GM12801 (cell line): ENCODE data around the gene CHD5.

Experiments
- TF ChIP-seq, protein P1 (sequence below): IDR thresholded peaks from one replicate; pipeline ENCODE4 v1.5.1; 2011; ENCODE audit warnings: control low read depth; ENCODE audit not compliant: insufficient read length; ENCODE audit errors: extremely low read depth

CHD5 gene

DNA sequence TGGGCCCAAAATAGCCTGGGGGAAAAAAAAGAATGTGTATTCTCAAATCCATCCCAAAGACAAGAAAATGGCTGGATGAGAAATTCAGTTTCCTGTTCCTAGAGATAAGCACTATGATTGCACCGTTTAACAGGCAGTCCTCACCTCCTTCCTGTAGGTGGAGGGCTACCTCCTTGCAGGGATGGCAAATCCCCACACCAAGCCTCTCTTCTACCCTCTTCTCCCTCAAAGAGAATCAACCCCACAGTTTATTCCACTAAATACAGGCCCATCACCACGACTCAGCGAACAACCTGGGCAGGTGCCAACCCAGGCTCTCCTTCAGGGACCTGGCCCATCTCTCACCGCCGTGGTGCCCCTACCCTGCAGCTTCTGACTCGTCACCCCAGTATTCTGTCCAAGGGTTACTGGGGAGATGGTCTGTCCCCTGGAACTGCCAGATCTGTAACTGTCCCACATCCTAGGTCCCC, 3.4 kb upstream of the CHD5 start:
- TF ChIP-seq, protein P1, sequence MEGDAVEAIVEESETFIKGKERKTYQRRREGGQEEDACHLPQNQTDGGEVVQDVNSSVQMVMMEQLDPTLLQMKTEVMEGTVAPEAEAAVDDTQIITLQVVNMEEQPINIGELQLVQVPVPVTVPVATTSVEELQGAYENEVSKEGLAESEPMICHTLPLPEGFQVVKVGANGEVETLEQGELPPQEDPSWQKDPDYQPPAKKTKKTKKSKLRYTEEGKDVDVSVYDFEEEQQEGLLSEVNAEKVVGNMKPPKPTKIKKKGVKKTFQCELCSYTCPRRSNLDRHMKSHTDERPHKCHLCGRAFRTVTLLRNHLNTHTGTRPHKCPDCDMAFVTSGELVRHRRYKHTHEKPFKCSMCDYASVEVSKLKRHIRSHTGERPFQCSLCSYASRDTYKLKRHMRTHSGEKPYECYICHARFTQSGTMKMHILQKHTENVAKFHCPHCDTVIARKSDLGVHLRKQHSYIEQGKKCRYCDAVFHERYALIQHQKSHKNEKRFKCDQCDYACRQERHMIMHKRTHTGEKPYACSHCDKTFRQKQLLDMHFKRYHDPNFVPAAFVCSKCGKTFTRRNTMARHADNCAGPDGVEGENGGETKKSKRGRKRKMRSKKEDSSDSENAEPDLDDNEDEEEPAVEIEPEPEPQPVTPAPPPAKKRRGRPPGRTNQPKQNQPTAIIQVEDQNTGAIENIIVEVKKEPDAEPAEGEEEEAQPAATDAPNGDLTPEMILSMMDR = no peak

DNA sequence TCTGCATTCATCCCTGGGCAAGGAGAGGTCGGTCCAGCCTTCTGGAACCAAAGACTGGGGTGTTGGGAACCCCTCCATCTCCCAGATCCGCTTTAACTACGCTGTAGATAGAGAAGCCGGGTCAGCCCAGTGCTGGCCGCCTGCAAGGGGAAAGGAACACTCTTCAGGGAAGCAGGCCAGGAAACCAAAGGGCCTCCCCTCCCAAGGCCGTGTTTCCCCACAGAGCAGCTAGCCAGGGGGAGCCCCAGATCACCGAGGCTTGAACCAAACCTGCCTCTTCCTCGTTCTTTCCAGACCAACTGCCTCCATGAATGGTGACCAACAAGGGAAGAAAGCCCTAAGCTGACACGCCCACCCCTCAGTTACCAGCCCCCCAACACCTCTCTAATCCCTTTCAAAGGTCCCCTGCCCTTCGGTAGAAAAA, 1.2 kb upstream of the CHD5 start:
- TF ChIP-seq, protein P1 = no peak

DNA sequence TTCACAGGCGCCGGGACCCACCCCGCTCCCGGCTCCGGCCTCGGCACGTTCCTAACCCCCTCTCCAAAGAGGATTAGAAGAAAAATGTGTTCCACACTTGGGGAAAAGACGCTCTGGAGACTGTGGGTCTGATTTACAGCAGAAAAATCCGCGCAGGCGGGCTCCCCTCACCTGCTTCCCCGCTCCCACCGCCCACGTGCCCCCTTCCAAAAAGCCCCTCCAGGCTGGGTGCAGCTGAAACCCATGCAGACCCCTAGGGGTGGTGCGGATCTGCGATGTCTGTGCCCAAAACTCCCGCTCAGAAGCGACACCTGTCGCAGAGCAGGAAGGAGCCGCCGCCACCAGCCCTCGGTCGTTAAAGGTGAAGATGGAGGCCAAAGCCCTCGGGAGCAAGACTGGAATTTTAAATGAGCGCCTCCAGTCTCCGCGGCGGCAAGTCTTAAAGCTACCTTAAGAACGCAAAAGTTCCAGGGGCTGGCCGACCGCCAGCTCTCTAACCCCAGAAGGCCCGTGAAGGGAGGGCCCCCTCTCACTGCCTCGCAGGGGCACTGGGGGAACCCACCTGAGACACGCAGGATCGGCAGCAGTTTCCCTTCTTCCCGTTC, 688 bp upstream of the CHD5 start:
- TF ChIP-seq, protein P1 = no peak

DNA sequence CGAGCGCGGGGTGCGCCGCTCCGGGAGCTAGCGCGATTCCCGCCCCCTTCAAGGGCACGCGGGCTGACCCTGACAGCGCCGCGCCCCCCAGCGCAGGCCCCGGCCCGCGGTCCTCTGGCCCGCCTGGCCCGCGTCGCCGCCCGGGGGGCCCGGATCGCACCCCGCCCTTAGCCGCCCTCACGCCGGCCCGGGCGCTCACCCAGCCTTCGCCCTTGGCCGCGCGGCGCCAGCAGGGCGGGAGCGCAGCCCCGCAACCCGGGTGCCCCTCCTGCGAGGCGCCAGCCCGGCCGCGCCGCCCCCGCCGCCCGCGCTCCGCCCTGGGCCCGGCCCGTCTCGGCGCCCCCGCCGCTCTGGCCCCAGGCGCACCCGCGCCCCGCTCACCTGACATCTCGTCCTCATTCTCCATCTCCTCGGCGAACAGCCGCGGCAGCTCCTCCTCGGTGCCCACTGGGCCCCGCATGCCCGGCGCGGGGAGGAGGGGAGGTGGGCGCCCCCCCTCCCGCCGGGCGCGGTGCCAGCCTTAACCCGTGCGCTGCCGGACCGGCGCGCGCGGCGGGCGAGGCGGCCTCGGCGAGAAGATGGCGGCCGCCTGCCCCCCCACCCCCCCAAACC, 451 bp downstream of the CHD5 start:
- TF ChIP-seq, protein P1 = no peak

DNA sequence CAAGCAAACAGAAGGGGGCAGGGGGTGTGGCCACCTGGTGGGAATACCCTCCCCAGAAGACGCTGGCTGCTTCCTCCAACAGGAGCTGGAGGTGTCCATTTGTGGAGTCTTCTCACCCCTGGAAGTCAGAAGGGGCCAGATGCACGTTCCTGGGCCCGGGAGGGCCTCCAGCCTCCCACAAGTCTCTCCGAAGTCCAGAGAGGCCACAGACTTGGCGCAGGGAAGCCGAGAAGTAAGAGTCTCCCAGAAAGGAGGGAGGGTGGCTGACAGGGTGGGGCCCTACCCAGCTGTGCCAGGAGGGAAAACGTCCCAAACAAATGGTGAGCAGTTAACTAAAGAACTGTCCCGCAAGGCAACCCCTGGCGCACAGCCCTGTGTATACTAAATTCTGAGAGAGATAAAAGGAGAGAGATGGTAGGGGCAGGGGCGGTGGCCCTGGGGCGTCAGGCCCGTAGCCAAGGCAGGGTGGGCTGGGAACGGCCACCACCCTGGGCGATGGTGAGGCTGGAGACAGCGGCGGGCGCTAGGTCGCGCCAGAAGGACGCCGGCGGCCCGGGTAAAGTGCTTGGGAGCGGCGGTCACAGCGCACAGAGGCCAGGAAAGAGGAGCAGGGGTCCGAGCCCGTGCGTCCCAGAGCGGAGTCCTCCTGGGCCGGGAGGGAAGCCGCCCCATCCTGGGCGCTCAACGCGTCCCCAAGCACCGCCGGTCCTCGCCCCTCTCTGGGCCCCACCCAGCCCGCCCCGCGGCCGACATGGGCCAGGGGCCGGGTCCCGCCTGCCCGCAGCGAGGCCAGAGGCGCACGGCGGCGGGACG, 1.2 kb downstream of the CHD5 start:
- TF ChIP-seq, protein P1 = no peak

DNA sequence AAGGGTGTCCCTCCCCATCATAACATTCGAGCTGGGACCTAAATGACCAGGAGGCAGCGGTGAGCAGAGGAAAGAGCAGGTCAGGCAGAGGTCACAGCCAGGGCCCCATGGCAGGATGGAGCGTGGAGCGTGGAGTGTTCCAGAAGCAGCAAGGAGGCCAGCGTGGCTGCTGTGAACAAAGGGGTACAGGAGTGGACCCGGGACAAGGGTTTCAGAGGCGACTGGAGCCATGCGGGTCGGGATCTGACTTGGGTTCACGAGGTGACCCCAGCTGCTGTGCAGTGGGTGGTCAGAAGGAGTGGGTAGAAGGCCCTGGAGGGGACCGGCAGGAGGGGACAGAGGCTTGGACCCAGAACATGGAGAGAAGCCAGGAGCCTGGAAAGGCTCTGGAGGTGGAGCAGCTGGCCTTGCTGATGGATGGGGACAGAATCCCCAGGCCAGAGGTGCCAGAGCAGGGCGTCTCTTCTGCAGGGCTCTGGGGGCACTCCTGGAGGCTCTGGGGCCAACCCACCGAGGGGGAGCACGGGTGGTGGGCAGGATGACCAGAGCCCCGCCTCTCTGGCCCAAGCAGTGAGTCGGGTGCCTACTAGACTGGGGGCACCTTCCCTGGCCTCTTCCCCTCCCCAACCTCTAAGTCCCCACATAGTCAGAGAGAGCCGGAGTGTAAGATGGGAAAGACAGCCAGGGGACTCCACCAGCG, 2.3 kb downstream of the CHD5 start:
- TF ChIP-seq, protein P1 = no peak

DNA sequence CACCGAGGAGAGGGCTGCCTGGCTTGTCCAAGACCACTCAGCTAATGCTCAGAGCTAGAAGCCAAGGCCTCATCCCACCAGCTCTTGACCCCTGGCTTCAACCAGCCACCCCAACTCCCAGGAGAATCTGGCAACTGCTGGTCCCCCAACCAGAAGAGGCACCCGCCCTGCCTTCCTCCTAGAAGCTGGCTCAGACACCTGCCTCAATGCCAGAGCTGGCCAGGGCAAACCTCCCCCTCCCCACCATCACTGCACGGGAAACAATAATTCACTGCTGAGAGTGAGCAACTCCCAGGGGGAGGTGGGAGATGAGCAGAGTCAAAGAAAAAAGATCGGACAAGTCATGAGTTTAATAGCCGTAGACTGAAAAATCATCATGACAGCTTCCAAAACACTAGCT, 3.3 kb downstream of the CHD5 start:
- TF ChIP-seq, protein P1 = no peak
